Stimulated activated CD4-positive, alpha-beta T cell treated with anti-CD3 and anti-CD28 coated beads, Interleukin-15, amount 100 ng/mL, for 24 hours (primary cell): ENCODE data around the gene TBC1D5.
"Not testable (repeated sequence)": the region's sequence is repeated elsewhere in the genome, so short reads cannot be mapped to it uniquely, and the experiment has no call there.

Experiments
- DNase-seq: peaks from one replicate; pipeline ENCODE4 v3.0.0-alpha.2; 2020

TBC1D5 gene

DNA sequence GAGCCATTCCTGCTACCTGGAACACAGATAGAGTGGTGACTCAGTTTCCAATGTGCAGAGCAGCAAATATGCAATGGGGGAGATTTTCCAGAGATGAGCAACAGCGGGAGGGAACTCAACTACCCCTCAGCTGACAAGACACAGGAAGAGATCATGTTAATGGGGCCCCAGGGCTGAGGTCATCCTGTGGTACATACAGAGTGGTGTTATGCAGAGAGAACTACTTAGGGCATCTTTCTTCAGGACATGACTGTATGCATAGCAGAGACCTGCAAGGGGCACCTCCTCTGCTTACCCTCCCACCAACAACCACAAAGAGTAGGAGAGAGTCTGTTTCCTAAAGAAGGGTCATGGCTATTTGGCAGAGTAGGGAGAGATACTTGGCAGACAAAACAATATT is 6.8 kb upstream of the TBC1D5 start:
- no peak for DNase-seq

DNA sequence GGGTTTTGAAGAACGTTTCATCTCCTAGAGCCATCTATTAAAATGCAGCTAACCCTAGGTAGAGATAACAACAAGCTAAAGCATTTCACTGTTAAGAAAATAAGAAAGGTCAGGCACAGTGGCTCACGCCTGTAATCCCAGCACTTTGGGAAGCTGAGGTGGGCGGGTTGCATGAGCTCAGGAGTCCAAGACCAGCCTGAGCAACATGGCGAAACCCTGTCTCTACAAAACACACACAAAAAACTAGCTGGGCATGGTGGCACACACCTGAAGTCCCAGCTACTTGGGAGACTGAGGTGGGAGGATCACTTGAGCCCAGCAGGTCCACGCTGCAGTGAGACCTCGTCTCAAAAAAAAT is 5.4 kb upstream of the TBC1D5 start:
- DNase-seq = no peak

DNA sequence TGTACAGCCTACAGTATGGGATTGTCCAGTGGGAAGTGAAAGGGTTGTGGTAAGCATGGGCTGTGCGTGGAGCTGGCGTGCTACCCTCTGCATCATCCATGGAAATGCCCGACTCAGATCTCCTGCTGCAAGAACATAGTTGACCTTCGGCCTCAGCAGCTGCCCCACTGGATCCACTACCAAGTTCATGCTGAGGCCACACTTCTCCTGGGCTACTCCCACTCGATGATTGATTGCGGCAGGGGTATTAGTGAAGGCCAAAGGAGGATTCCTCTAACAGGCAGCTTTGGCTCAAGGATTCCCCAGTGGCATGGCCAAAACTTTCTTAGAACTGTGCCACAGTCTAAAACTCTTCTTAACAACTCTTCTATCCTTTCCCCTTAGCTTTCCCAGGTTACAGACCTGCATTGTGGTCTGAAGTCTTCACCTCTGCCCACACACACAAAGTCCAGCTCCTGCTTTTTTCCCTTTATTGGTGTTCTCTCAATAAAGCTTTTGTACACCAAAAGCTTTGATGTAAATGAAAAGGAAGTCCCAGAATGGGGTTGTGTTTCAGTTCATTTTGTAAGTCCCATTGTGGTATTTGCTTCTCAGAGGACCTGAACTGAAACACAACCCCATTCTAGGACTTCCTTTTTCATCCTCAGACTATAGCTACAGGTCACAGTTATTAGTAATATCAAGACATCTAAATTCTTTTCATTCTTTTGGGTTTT is 4.9 kb upstream of the TBC1D5 start:
- DNase-seq = no peak

DNA sequence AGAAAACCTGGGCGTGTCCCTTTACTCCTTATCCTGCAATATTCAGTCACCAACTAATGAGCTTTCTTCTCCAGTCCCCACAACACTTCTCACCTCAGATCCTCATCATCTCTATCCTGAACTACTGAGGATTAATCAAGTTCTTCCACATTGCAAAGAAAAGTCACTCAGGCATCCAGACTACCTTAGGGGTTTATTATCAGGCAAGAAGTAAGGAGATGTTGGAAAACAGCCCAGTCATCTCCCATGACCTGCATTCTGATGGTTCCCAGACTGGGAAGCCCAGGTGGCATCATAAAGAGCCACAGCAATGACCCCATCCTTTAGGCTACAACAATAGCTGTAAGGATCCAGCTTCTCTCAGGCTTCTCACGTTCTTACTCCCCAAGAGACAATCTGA is 3.5 kb upstream of the TBC1D5 start:
- DNase-seq = no peak

DNA sequence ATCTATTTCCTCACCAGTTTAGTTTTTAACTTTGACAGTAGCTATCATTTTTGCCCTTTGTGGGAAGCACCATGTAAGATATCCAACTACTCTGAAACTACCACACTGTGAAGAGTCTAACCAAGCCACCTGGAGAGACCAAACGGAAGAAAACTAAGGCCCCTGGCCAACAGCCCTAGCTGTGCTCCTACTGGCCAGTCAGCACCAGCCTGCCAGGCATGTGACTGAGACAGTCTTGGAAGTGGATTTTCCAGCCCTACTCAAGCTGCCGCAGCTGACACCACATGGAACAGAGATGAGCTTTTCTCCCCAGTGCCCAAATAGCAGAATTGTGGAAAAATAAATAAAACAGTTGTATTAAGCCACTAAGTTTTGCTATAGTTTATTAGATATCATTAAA is 2.9 kb upstream of the TBC1D5 start:
- DNase-seq = no peak

DNA sequence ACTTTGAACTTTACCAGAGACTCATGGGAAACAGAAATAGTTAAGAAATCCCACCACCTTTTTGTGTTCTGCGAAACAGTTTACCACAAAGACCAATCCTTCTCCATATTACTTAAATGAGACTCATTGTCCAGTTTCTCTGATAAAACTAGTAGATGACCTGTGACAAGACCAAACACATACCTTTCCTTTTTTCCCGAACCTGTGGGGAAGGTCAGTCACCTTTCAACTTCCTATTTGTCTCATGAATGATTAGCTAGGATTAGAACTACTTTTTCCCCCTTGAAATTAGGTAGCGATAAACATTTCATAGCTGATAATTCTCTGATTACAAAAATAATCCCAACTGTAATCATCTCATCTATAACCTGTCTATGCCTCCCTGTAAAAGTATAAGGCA is 2.3 kb upstream of the TBC1D5 start:
- DNase-seq = no peak

DNA sequence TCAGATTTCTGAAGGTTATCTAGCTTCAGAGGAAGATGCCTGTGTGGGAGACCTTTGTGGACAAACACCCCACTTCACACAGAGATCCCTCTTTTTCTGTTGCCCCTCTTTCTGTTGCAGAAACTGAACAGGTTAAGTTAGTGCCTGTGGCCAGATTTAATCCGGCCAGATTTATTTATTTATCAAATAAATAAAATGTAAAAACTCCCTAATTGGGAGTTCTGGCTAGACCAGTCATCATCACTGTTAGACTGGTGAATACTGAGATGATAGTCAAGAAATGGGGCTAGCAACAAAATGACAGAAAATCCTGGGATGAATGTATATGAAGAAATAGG is 1.2 kb upstream of the TBC1D5 start:
- DNase-seq = no peak

DNA sequence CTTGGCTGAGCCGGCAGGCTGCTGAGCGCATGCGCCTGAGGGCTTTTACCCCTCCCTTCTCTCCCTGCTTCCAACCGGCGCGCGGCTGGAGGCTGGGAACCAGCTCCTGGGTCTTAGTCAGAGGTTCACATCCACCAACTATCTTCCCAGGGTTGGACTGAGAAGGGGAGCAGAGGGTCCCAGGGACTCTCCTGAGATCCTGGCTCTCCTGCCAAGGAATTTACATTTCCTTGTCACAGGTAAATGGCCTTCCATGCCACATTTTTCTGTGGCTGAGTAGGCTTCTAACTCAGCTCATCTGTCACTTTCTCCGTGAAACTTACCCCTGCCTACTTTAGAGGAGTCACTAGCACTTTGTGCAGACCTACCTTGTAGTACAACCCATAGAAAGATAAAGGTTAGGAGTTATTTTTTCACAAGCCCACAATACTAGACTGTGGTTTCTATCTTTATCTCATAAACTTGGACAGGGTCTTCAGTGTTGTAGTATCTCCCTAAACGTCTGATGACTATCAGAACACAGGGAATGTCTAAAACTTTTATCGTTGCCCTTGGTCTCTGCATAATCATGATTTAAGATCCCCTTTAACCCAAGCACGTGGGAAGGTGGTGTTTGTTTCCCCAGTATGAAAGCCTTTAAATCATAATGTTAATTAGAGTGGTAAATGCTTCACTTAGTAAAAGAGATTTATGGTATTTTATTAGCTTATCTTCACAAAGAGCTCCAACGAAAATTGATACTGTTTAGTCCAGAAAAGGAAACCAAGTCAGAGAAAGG is 638 bp upstream of the TBC1D5 start:
- DNase-seq = no peak

DNA sequence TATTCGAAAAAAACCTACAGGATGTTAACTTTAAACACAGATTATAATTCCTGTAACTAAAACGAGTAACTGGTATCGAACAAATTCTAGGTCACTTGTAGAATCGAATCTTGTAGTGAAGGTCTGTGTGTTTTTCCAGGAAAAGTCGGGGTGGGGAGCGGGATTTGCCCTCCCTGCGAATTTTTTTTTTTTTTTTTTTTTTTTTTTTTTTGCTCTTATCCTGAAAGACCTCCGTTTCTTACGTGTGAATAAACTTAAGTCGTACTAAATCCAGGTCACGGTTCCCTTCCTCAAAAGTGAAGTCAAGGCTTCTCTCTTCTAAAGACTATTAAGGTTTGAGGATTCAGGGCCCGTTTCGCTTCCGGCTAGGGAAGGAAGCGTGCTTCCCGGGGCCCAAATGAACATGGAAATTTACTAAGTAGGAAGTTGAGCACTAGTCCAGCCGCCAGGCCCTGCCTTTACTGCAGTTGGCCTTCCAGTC is 770 bp downstream of the TBC1D5 start:
- DNase-seq = no peak

DNA sequence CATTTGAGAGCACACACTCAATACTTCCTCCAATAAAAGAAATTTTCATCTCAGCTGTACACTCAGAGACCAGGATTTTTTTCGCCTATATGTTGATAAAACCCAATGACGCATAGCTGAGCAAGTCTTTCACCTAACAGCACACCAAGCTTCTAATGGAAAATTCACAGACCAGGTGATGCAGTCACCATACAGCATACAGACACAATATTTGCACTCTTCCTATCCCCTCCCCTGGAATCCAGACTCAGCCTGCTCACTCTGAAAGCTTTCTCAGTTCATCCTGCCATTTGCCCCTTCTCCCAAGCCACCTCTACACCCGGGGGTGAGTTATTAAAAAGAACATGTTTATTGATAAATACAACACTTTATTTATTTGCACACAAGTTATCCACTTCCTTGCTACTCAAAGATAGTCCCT is 1.7 kb downstream of the TBC1D5 start:
- no peak for DNase-seq

DNA sequence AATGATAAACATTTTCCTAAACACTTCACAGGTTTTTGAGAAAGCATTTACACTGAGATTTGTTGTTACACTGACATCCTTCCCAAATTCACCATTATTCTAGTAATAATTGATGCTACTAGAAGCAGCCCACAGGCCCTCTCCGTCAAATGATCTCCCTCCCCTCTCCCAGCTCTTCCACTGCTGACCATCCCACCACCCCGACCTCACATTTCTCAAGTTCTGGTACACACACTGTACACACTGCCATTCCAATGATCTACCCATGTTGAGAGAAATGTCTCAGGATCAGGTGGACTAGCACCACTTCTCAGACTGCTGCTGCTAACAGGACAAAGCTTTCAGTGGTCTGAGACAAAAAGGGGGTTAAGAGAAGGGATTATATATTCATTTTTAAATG is 3.5 kb downstream of the TBC1D5 start:
- DNase-seq = no peak

DNA sequence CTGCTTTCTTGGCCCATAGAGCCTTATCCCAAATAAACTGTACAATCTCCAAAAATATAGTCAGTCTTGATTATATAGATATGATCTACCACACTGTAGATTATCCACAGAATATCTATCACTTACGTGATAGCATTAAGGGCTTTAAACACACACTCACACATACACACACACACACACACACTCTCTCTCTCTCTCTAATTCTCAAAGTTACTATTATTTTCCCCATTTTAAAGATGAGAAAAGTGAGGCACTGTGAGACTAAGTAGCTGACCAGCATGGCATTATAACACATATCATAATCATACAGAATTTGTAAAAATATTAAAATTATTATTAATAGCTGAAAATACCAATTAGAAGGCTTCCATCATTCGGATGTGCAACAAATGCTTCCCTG is 4.2 kb downstream of the TBC1D5 start:
- DNase-seq = no peak

DNA sequence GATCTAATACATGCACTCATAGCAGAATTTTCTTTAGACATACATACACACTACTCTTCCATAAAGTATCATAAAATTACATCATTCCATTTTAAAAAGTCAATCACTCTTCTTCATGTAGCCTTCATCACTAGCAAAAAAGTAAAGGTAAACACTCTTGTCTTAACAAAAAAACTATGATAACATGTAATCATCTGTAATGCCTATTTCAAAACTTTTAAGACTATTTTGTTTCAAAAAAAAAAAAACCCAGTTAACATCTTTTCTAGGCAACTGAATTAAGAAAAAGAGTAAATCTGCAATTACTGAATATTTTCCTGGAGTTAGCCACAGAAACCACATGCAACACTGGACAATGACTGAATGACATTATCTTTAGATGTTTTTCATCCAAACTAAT is 4.8 kb downstream of the TBC1D5 start:
- DNase-seq = no peak

DNA sequence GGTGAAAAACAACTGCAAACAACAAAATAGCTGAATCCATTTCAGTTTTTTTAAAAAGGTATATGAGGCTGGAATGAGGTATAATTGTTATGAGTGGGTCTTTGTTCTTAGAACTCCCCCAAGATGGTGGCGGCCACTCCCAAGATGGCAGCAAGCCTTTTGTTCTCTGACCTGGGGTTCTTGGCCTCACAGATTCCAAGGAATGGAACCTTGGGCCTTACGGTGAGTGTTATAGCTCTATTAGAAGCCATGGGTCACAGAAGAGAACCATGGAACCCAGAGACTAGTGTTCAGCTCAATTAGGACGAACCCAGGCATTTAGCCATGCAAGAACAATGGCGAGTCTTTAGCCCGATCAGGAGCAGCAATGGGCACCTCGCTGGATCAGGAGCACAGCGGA is 7.1 kb downstream of the TBC1D5 start:
- DNase-seq = not testable (repeated sequence)

DNA sequence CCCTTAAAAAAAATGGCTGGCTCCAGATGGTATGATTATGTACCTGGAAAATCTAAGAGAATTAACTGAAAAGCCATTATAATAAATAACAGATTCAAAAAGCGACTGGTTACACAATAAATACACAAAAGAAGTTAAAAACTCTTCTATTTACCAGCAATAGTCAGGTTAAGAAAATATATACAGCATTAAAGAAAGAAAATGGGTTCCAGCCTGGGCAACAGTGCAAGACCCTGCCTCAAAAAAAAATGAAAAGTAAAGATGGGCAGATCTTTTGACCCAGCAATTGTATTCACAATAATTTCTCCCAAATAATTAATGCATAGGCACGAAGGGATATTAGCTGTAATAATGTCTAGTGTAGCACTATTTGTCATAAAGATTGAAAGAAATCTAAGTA is 8.7 kb downstream of the TBC1D5 start:
- no peak for DNase-seq

DNA sequence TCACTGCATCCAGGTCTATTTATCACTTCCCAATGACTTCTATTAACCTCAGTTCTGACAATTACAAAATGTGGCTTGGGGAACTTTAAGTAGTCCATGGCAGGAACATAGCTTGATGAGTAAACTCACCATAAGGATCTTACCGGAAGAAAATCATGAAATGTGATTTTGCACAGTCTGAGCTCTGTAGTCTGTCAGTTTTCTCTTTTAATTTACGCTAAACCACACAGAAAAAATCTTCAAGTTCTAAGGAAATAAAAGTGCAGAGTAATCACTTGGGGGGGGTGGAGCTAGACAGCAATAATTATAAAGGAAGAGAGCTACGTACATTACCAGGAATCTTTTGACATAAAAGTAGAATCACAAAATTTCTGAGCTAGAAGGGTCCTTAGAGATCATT is 9.2 kb downstream of the TBC1D5 start:
- DNase-seq = no peak

DNA sequence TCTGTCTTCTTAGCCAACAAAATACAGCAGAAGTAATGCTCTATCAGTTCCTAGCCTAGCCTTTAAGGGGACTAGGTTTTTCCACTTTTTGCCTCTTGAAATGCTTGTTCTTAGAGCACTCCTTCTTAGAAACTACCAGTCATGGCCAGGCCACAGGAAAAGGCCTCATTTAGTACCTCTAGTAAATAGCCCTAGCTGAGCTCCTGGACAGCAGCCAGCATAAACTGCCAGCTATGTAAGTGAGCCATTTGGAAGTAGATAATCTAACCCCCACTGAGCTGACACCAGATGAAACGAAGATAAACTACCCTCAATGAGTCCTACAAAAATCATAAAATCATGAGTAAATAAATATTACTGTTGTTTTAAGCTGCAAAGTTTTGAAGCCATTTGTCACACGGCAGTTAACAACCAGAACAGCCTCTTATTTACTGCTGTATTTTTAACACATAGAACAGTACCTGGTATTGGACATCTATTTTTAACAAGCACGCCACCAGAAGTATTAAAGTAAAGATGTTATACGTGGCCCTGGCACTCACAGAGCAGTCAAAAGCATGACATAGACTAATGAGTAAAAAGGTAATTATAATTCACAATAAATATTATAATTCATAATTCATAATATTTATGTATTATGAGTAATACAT is 12.0 kb downstream of the TBC1D5 start:
- no peak for DNase-seq

DNA sequence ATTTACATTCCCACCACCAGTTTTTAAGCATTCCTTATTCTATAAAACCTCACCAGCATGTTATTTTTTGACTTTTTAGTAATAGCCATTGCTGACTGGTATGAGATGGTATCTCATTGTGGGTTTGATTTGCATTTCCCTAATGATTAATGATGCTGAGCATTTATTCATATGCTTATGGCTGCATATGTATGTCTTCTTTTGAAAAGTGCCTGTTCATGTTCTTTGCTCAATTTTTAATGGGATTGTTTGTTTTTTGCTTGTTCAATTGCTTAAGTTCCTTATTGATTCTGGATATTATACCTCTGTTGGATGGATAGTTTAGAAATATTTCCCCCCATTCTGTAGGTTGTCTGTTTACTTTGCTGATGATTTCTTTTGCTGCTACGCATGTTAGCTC is 16.1 kb downstream of the TBC1D5 start:
- no peak for DNase-seq

DNA sequence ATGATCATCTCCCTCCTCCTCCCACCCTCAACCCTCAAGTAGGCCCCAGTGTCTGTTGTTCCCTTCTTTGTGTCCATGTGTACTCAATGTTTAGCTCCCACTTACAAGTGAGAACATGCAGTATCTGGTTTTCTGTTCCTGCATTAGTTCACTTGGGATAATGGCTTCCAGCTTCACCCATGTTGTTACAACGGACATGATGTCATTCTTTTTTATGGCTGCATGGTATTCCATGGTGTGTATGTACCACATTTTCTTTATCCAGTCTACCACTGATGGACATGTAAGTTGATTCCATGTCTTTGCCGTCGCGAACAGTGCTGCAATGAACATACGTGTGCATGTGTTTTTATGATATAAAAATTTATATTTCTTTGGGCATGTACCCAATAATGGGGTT is 16.6 kb downstream of the TBC1D5 start:
- not testable (repeated sequence) for DNase-seq

DNA sequence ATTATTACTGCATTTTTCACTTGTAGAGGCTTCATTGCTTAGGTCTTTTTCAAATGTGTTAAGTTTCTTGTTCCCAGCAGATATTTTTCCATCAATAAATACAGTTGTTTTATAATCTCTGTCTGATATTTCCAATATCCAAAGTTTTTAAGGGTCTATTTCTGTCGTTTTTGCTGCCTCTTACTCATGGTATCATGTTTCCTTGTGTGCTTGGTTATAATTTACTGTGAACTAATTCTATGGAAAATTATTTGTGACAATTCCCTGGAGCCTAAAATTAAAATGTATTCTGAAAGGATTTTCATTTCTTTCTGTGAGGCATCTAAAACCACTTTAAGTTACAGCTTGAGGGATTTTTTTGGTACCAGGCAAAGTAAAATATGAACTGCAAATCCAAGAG is 17.5 kb downstream of the TBC1D5 start:
- no peak for DNase-seq

DNA sequence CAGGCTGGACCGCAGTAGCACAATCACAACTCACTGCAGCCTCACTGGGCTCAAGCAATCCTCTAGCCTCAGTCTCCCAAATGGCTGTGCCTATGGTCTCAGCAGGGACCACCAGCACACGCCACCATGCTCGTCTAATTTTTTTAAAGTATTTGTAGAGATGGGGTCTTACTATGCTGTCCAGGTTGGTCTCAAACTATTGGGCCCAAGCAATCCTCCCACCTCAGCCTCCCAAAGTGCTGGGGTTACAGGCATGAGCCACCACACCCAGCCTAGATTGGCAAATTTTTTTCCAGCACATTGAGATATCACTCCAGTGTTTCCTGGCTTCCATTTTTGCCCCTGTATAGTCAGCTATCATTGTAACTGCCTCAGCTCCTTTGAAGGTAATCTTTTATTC is 18.3 kb downstream of the TBC1D5 start:
- DNase-seq = no peak

DNA sequence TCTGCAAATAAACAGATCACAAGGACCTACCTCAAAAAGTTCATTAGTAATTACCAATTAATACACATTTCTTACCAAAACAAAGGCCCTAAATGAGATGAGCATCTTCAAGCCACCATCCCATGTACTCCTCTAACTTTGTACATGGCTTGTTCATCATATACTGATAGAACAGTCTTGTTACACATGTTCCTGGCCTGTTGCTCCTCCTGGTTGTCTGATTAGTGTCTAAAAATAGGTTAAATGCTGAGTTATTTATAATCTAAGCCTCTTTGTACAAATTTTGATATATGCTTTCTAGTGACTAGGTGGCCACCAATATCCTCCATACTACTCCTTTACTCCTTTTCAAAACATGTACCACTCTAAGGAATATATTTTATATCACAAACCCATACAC is 25.0 kb downstream of the TBC1D5 start:
- DNase-seq = no peak

DNA sequence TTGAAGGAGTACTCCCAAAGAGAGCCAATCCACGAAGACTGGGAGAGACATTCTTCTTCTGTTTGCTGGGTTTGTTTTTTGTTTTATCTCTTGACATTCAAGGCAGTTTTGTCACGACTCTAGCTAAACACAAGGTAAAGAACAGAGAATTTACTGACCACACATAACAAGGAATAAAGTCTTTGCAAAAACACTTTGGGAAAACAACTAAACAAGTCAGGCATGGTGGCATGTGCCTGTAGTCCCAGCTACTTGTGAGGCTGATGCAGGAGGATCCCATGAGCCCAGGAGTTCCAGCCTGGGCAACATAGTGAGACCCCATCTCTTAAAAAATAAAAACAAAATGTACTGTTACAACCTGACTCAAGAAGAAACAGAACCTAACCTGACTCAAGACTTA is 28.0 kb downstream of the TBC1D5 start:
- no peak for DNase-seq

DNA sequence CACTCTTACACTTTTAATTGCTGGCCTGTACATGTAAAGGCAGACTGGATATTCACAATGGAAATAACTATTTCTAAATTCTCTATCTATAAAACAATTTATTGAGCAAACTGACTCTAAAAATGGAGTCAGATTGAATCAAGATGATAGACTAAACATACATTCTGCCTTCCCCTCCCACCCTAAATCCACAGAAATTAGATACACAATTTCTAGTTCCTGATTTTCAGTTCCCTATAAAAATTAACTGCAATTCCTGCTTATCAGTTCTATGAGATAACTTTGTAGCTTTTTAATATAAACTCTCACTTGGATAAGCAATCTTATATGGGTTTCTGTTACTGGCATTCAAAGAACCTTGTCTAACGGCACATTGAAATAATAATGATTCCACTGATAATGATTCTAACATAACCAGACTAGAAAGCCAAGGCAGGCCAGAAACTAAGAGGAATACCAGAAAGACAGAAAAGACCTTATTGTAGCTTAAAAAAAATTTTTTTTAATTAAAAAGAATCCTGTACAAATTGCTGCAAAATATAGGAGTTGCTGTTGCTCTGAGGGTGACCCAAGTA is 33.1 kb downstream of the TBC1D5 start:
- DNase-seq = no peak
